ENCODE results near the gene C1QTNF9B.

- TF ChIP-seq, protein P1, sequence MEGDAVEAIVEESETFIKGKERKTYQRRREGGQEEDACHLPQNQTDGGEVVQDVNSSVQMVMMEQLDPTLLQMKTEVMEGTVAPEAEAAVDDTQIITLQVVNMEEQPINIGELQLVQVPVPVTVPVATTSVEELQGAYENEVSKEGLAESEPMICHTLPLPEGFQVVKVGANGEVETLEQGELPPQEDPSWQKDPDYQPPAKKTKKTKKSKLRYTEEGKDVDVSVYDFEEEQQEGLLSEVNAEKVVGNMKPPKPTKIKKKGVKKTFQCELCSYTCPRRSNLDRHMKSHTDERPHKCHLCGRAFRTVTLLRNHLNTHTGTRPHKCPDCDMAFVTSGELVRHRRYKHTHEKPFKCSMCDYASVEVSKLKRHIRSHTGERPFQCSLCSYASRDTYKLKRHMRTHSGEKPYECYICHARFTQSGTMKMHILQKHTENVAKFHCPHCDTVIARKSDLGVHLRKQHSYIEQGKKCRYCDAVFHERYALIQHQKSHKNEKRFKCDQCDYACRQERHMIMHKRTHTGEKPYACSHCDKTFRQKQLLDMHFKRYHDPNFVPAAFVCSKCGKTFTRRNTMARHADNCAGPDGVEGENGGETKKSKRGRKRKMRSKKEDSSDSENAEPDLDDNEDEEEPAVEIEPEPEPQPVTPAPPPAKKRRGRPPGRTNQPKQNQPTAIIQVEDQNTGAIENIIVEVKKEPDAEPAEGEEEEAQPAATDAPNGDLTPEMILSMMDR (IDR thresholded peaks at IDR 0.05 in 4 of 5, conservative IDR thresholded peaks at IDR 0.05 in 1 of 5) = no peak
- no peak for TF ChIP-seq POLR2A (IDR thresholded peaks at IDR 0.05)
These were observed 30.2 kb downstream of the C1QTNF9B start for GRCh38 chr13:23867027-23867491.

All from gastrocnemius medialis (tissue), 4 donors.